ENCODE results near the gene C1QTNF6.

Gene C1QTNF6

GRCh38 chr22:37190262-37190780 is 2.3 kb upstream of the C1QTNF6 start:
- no peak for TF ChIP-seq CSDC2 (CRISPR knock-in tag; IDR thresholded peaks at IDR 0.05)
- TF ChIP-seq ISL1 (CRISPR knock-in tag; IDR thresholded peaks at IDR 0.05): no peak
- no peak for TF ChIP-seq CSRNP3 (CRISPR knock-in tag; IDR thresholded peaks at IDR 0.05)
- no peak for TF ChIP-seq ZC3H10 (CRISPR knock-in tag; IDR thresholded peaks at IDR 0.05)
- no peak for TF ChIP-seq ARNTL (CRISPR knock-in tag; IDR thresholded peaks at IDR 0.05; ENCODE audit: borderline replicate concordance, low read depth)
- TF ChIP-seq OSR1 (CRISPR knock-in tag; IDR thresholded peaks at IDR 0.05): no peak
- TF ChIP-seq TSHZ2 (CRISPR knock-in tag; IDR thresholded peaks at IDR 0.05): no peak
- TF ChIP-seq ESRRG (CRISPR knock-in tag; IDR thresholded peaks at IDR 0.05): no peak
- TF ChIP-seq CREB5 (CRISPR knock-in tag; IDR thresholded peaks at IDR 0.05; ENCODE audit: low read depth): no peak
- no peak for TF ChIP-seq ZNF565 (CRISPR knock-in tag; conservative IDR thresholded peaks at IDR 0.05; ENCODE audit: low read depth)
- TF ChIP-seq ZNF8 (CRISPR knock-in tag; IDR thresholded peaks at IDR 0.05): no peak
- no peak for TF ChIP-seq ZNF70 (CRISPR knock-in tag; IDR thresholded peaks at IDR 0.05)
- TF ChIP-seq SNAI2 (CRISPR knock-in tag; IDR thresholded peaks at IDR 0.05): no peak
- TF ChIP-seq TOX (CRISPR knock-in tag; IDR thresholded peaks at IDR 0.05; ENCODE audit: borderline replicate concordance): no peak
- TF ChIP-seq ZFP30 (CRISPR knock-in tag; IDR thresholded peaks at IDR 0.05): no peak
- TF ChIP-seq PPARA (CRISPR knock-in tag; IDR thresholded peaks at IDR 0.05; ENCODE audit: borderline replicate concordance): no peak
- ATAC-seq: no peak

GRCh38 chr22:37188901-37189466 is 937 bp upstream of the C1QTNF6 start:
- TF ChIP-seq RARB (CRISPR knock-in tag; IDR thresholded peaks at IDR 0.05): no peak
- TF ChIP-seq BACH2 (CRISPR knock-in tag; IDR thresholded peaks at IDR 0.05; ENCODE audit: borderline replicate concordance): no peak
- TF ChIP-seq TSHZ2 (CRISPR knock-in tag; IDR thresholded peaks at IDR 0.05): no peak
- TF ChIP-seq ZNF8 (CRISPR knock-in tag; IDR thresholded peaks at IDR 0.05): no peak
- no peak for TF ChIP-seq ESRRG (CRISPR knock-in tag; IDR thresholded peaks at IDR 0.05)
- no peak for TF ChIP-seq TCF4 (CRISPR knock-in tag; IDR thresholded peaks at IDR 0.05; ENCODE audit: borderline replicate concordance)

GRCh38 chr22:37187552-37187890 is 526 bp downstream of the C1QTNF6 start:
- ATAC-seq: peak; percentile 48
- no peak for TF ChIP-seq ZC3H10 (CRISPR knock-in tag; IDR thresholded peaks at IDR 0.05)
- TF ChIP-seq OSR1 (CRISPR knock-in tag; IDR thresholded peaks at IDR 0.05): no peak
- TF ChIP-seq TSHZ2 (CRISPR knock-in tag; IDR thresholded peaks at IDR 0.05): no peak
- TF ChIP-seq ZNF70 (CRISPR knock-in tag; IDR thresholded peaks at IDR 0.05): no peak
- no peak for TF ChIP-seq ZFP3 (CRISPR knock-in tag; IDR thresholded peaks at IDR 0.05)
- no peak for TF ChIP-seq CSRNP3 (CRISPR knock-in tag; IDR thresholded peaks at IDR 0.05)
- no peak for TF ChIP-seq ZNF8 (CRISPR knock-in tag; IDR thresholded peaks at IDR 0.05)
- TF ChIP-seq ISL1 (CRISPR knock-in tag; IDR thresholded peaks at IDR 0.05): no peak
- no peak for TF ChIP-seq SNAI2 (CRISPR knock-in tag; IDR thresholded peaks at IDR 0.05)
- TF ChIP-seq RARB (CRISPR knock-in tag; IDR thresholded peaks at IDR 0.05): no peak
- TF ChIP-seq ESRRG (CRISPR knock-in tag; IDR thresholded peaks at IDR 0.05): no peak
- TF ChIP-seq ZFP30 (CRISPR knock-in tag; IDR thresholded peaks at IDR 0.05): no peak
- TF ChIP-seq GLIS3 (CRISPR knock-in tag; IDR thresholded peaks at IDR 0.05): no peak
- TF ChIP-seq CSDC2 (CRISPR knock-in tag; IDR thresholded peaks at IDR 0.05): no peak
- no peak for TF ChIP-seq POU6F1 (CRISPR knock-in tag; IDR thresholded peaks at IDR 0.05; ENCODE audit: borderline replicate concordance, low read depth)

More at GRCh38 chr22:37188901-37189466, 937 bp upstream of the C1QTNF6 start:
- peak; percentile 33 for ATAC-seq
